ENCODE results near the gene GPR143. TPM values are rescaled to one million over a fixed set of nuclear protein-coding genes. Genes with fewer than 3 reads are reported as not detected.

GPR143 gene
- total and polyA plus RNA-seq, 9 donors: 1.4 to 4.7 (median 3.5) TPM

DNA sequence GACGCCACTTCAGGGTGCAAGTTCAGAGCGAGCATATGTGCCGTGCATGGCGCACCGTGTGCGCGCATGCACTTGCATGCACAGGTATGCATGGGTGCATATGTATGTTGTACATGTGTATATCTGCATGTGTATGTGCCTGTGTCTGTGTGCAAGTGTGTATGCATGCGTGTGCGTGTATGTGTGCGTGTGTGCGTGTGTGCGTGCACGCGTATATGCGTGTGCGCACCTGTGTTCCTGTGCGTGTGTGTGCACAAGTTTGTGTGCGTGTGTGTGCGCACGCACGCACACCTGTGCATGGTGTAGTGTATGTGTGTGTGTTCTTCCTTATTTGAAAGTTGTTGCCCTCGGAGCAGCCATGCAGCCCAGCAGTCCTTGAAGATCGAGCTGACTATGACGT, 76.8 kb downstream of the GPR143 start:
- intact Hi-C loops (cut with DNase I): loop anchor here in 1 of 4 donors (10.0 kb wide), 1 partner anchor 814 kb away; no protein-coding TSS in a partner anchor
- Histone ChIP-seq H3K27ac (no peak overlapping the region), H3K4me1 (ENCODE audit: insufficient read depth) (no peaks in the 10 kb centered on the region), H3K4me3 (no peak overlapping the region), H3K9me3 (no peaks in the 10 kb centered on the region), H3K27me3 (no peaks in the 10 kb centered on the region), H3K36me3 (no peaks in the 10 kb centered on the region)
- DNase-seq: no peak
- TF ChIP-seq, protein P1, sequence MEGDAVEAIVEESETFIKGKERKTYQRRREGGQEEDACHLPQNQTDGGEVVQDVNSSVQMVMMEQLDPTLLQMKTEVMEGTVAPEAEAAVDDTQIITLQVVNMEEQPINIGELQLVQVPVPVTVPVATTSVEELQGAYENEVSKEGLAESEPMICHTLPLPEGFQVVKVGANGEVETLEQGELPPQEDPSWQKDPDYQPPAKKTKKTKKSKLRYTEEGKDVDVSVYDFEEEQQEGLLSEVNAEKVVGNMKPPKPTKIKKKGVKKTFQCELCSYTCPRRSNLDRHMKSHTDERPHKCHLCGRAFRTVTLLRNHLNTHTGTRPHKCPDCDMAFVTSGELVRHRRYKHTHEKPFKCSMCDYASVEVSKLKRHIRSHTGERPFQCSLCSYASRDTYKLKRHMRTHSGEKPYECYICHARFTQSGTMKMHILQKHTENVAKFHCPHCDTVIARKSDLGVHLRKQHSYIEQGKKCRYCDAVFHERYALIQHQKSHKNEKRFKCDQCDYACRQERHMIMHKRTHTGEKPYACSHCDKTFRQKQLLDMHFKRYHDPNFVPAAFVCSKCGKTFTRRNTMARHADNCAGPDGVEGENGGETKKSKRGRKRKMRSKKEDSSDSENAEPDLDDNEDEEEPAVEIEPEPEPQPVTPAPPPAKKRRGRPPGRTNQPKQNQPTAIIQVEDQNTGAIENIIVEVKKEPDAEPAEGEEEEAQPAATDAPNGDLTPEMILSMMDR (IDR thresholded peaks at IDR 0.05): no peak
- no peak for TF ChIP-seq EP300 (IDR thresholded peaks at IDR 0.05)
- no peak for TF ChIP-seq POLR2A (IDR thresholded peaks at IDR 0.05)
- 95 to 97% (median 95%) methylated on average over 24 of the region's 24 CpGs for WGBS, 3 donors

DNA sequence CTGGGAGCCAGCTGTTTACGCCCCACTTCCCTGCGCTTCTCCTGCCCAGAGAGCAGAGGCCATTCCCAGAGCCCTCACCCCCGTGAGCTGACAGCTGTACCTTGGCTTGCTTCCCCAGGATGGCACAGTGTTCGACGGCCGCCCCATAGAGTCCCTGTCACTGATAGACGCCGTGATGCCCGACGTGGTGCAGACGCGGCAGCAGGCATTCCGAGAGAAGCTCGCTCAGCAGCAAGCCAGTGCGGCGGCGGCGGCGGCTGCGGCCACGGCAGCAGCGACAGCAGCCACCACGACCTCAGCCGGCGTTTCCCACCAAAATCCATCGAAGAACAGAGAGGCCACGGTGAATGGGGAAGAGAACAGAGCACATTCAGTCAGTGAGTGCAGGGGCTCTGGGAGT, 77.7 kb downstream of the GPR143 start:
- H3K9me3 ChIP-seq: no peaks in the 10 kb centered on the region
- no peaks in the 10 kb centered on the region for H3K27me3 ChIP-seq
- no peaks in the 10 kb centered on the region for H3K4me1 ChIP-seq (ENCODE audit: insufficient read depth)
- no peak for DNase-seq
- H3K27ac ChIP-seq: no peak overlapping the region
- intact Hi-C loops (cut with DNase I): loop anchor here in 1 of 4 donors (10.0 kb wide), 1 partner anchor 813 kb away; no protein-coding TSS in a partner anchor
- H3K36me3 ChIP-seq: no peaks in the 10 kb centered on the region
- TF ChIP-seq POLR2A (IDR thresholded peaks at IDR 0.05) (no peak), EP300 (IDR thresholded peaks at IDR 0.05) (no peak)
- TF ChIP-seq, protein P1 (IDR thresholded peaks at IDR 0.05): no peak
- no peak overlapping the region for H3K4me3 ChIP-seq
- 89 to 94% (median 90%) methylated on average over 27 of the region's 27 CpGs for WGBS, 3 donors

DNA sequence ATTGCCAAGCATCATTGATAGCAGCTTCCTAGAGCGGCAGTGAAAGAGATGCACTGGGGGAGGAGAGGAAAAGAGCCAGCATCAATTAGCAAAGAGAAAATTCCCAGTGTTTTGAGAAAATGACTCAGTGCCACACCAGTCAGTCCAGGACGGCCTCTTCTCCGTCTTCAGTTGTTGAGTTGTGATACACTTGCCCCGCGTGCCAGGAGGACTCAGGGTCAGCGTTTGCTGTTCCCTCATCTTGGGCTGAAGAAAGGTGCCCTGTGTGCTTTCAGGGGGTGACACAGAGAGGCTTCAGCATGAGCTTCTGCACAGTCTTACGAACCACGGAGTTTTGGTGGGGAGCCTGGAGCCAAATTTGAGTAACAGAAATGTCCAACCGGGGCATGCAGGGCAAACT, 82.3 kb downstream of the GPR143 start:
- WGBS, 3 donors: 85 to 89% (median 88%) methylated on average over 9 of the region's 9 CpGs
- intact Hi-C loops (cut with DNase I): loop anchor here in 1 of 4 donors (10.0 kb wide), 1 partner anchor 809 kb away; no protein-coding TSS in a partner anchor
- TF ChIP-seq EP300 (IDR thresholded peaks at IDR 0.05): no peak
- TF ChIP-seq, protein P1 (IDR thresholded peaks at IDR 0.05): no peak
- TF ChIP-seq POLR2A (IDR thresholded peaks at IDR 0.05): no peak

DNA sequence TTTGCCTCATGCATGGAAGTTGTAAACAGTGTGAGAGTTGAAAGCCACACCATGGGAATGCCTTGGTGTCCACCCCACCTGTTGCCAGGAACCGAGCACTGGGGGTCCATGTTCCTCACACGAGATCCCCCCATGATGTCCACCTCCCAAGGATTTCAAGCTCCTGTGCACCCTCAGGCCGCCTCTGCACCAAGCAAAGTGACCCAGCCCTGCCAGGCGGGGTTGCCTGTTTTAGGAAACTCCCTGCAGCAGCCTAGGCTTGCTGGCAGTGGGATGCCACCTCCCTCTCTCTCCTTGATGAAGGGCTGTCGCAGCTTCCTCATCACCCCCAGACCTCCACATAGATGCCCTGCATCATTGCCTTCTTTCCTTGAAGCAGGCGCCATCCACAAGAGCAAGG, 82.8 kb downstream of the GPR143 start:
- DNase-seq: no peak
- Histone ChIP-seq H3K4me1 (ENCODE audit: insufficient read depth) (no peaks in the 10 kb centered on the region), H3K27ac (no peak overlapping the region), H3K9me3 (no peaks in the 10 kb centered on the region), H3K4me3 (no peak overlapping the region), H3K36me3 (no peaks in the 10 kb centered on the region), H3K27me3 (no peaks in the 10 kb centered on the region)
- TF ChIP-seq POLR2A (IDR thresholded peaks at IDR 0.05): no peak
- TF ChIP-seq, protein P1 (IDR thresholded peaks at IDR 0.05): no peak
- 75 to 86% (median 77%) methylated on average over 6 of the region's 6 CpGs for WGBS, 3 donors
- intact Hi-C loops (cut with DNase I): loop anchor here in 1 of 4 donors (10.0 kb wide), 1 partner anchor 808 kb away; no protein-coding TSS in a partner anchor

More for the DNA sequence above, 82.3 kb downstream of the GPR143 start:
- H3K4me1 ChIP-seq (ENCODE audit: insufficient read depth): no peaks in the 10 kb centered on the region
- H3K4me3 ChIP-seq: no peak overlapping the region
- no peaks in the 10 kb centered on the region for H3K9me3 ChIP-seq
- no peak overlapping the region for H3K27ac ChIP-seq
- H3K36me3 ChIP-seq: no peaks in the 10 kb centered on the region
- no peak for DNase-seq
- H3K27me3 ChIP-seq: no peaks in the 10 kb centered on the region

Data from ovary (tissue), 9 donors.